ENCODE measurements around the gene CIT. TPM values are rescaled to one million over a fixed set of nuclear protein-coding genes. Genes with fewer than 3 reads are reported as not detected.

The CIT gene
- total RNA-seq, 1 donor from 2014 or later: 98.5 TPM

DNA sequence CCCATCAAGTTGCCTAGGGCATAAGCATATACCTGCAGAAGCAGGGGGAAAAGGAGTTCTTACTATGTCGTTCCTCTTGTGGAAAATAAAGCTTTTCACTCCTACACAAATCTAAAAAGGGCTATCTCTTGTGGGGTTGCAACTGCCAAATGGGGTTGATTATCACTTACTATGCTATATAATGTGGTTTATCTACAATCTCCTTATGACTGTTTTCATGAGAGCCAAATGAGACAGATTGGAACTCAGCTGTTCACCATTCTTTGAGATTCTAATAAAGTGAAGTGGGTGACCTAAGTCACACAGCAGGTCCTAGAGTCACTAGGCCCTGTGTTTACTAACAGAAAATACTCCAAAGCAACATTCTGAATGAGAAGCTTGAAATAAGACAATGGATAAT is 47.7 kb downstream of the CIT start:
- H3F3A ChIP-seq (ENCODE audit: low read depth): no peaks in the 10 kb centered on the region
- Mint-ChIP-seq H3K9me3 (no peaks in the 10 kb centered on the region), H3K36me3 (peaks cover 32% of the 10 kb centered on the region), H3K4me1 (no peaks in the 10 kb centered on the region), H3K4me3 (no peak overlapping the region), H3K27ac (no peak overlapping the region), H3K27me3 (ENCODE audit: insufficient read depth, low read depth) (peaks cover 3% of the 10 kb centered on the region)
- no peaks in the 10 kb centered on the region for H3K4me1 ChIP-seq
- H4K20me1 ChIP-seq (ENCODE audit: low read depth): no peaks in the 10 kb centered on the region
- H3K79me2 ChIP-seq (ENCODE audit: low read depth): no peaks in the 10 kb centered on the region
- H3K27me3 ChIP-seq: no peaks in the 10 kb centered on the region
- H3K27ac ChIP-seq: no peak overlapping the region
- no peak for TF ChIP-seq EZH2phosphoT487 (IDR thresholded peaks at IDR 0.05)
- TF ChIP-seq, protein P1, sequence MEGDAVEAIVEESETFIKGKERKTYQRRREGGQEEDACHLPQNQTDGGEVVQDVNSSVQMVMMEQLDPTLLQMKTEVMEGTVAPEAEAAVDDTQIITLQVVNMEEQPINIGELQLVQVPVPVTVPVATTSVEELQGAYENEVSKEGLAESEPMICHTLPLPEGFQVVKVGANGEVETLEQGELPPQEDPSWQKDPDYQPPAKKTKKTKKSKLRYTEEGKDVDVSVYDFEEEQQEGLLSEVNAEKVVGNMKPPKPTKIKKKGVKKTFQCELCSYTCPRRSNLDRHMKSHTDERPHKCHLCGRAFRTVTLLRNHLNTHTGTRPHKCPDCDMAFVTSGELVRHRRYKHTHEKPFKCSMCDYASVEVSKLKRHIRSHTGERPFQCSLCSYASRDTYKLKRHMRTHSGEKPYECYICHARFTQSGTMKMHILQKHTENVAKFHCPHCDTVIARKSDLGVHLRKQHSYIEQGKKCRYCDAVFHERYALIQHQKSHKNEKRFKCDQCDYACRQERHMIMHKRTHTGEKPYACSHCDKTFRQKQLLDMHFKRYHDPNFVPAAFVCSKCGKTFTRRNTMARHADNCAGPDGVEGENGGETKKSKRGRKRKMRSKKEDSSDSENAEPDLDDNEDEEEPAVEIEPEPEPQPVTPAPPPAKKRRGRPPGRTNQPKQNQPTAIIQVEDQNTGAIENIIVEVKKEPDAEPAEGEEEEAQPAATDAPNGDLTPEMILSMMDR (IDR thresholded peaks at IDR 0.05): no peak
- TF ChIP-seq EZH2 (IDR thresholded peaks at IDR 0.05): no peak
- peaks cover 14% of the 10 kb centered on the region for H3K36me3 ChIP-seq
- H3K4me2 ChIP-seq: no peak overlapping the region
- H2AFZ ChIP-seq (replicated peaks): no peak overlapping the region
- no peak overlapping the region for H3K4me3 ChIP-seq
- H3K9ac ChIP-seq: no peak overlapping the region
- no peak for DNase-seq (ENCODE audit: low spot score)
- H3K9me3 ChIP-seq (ENCODE audit: low read depth): no peaks in the 10 kb centered on the region

GRCh38 chr12:119828300-119828699 is 48.8 kb downstream of the CIT start:
- Histone ChIP-seq H2AFZ (replicated peaks) (no peak overlapping the region), H3K4me3 (no peak overlapping the region), H3K9ac (no peak overlapping the region), H3K4me1 (no peaks in the 10 kb centered on the region), H3K36me3 (peaks cover 17% of the 10 kb centered on the region), H3K27me3 (no peaks in the 10 kb centered on the region), H3F3A (ENCODE audit: low read depth) (no peaks in the 10 kb centered on the region), H3K9me3 (ENCODE audit: low read depth) (no peaks in the 10 kb centered on the region), H4K20me1 (ENCODE audit: low read depth) (no peaks in the 10 kb centered on the region), H3K79me2 (ENCODE audit: low read depth) (no peaks in the 10 kb centered on the region), H3K4me2 (no peak overlapping the region), H3K27ac (no peak overlapping the region)
- no peak for DNase-seq (ENCODE audit: low spot score)
- Mint-ChIP-seq H3K9me3 (no peaks in the 10 kb centered on the region), H3K4me1 (no peaks in the 10 kb centered on the region), H3K36me3 (peaks cover 35% of the 10 kb centered on the region), H3K27me3 (ENCODE audit: insufficient read depth, low read depth) (peaks cover 3% of the 10 kb centered on the region), H3K4me3 (no peak overlapping the region), H3K27ac (no peak overlapping the region)
- no peak for TF ChIP-seq EZH2phosphoT487 (IDR thresholded peaks at IDR 0.05)
- no peak for TF ChIP-seq EZH2 (IDR thresholded peaks at IDR 0.05)
- TF ChIP-seq, protein P1 (IDR thresholded peaks at IDR 0.05): no peak

GRCh38 chr12:119827760-119828159 is 49.4 kb downstream of the CIT start:
- Histone ChIP-seq H3K9ac (no peak overlapping the region), H3K9me3 (ENCODE audit: low read depth) (no peaks in the 10 kb centered on the region)
- TF ChIP-seq EZH2phosphoT487 (IDR thresholded peaks at IDR 0.05) (no peak), EZH2 (IDR thresholded peaks at IDR 0.05) (no peak)
- TF ChIP-seq, protein P1 (IDR thresholded peaks at IDR 0.05): no peak

More at GRCh38 chr12:119827760-119828159, 49.4 kb downstream of the CIT start:
- Mint-ChIP-seq H3K4me3 (no peak overlapping the region), H3K36me3 (peaks cover 33% of the 10 kb centered on the region), H3K4me1 (no peaks in the 10 kb centered on the region), H3K9me3 (no peaks in the 10 kb centered on the region), H3K27ac (no peak overlapping the region), H3K27me3 (ENCODE audit: insufficient read depth, low read depth) (peaks cover 3% of the 10 kb centered on the region)
- H2AFZ ChIP-seq (replicated peaks): no peak overlapping the region
- no peak for DNase-seq (ENCODE audit: low spot score)
- H3K27ac ChIP-seq: no peak overlapping the region
- no peak overlapping the region for H3K4me2 ChIP-seq
- no peak overlapping the region for H3K4me3 ChIP-seq
- H3K36me3 ChIP-seq: peaks cover 15% of the 10 kb centered on the region
- H3K79me2 ChIP-seq (ENCODE audit: low read depth): no peaks in the 10 kb centered on the region
- H3K27me3 ChIP-seq: no peaks in the 10 kb centered on the region
- H3K4me1 ChIP-seq: no peaks in the 10 kb centered on the region
- H4K20me1 ChIP-seq (ENCODE audit: low read depth): no peaks in the 10 kb centered on the region
- no peaks in the 10 kb centered on the region for H3F3A ChIP-seq (ENCODE audit: low read depth)

Measured in neural progenitor cell (in vitro differentiated cells).